Measurements from ENCODE around the gene RELB. TPM values are rescaled to one million over a fixed set of nuclear protein-coding genes. Genes with fewer than 3 reads are reported as not detected.

Gene RELB
- total and polyA plus RNA-seq, 2 donors (not counting 3 experiments of a cell fraction or from before 2014, with no cell fraction given): 13.2 to 14.4 TPM

GRCh38 chr19:45050036-45050435, 48.8 kb downstream of the RELB start:
- no peak overlapping the region for H2AFZ ChIP-seq (ENCODE audit: low read depth, low read length)
- DNase-seq (ENCODE audit: low read depth, low spot score) (no peak), FAIRE-seq (no peak)
- H3K4me3 ChIP-seq (replicated peaks in 1 of 3; ENCODE audit: insufficient read depth in 1 of 3, low read depth in 1 of 3, low read length in 3 of 3): no peak overlapping the region
- TF ChIP-seq FOS (IDR thresholded peaks at IDR 0.05; ENCODE audit: borderline replicate concordance, insufficient read depth, low read length) (no peak), CTCF (IDR thresholded peaks at IDR 0.05; ENCODE audit: extremely low read depth in 1 of 2, insufficient read depth in 1 of 2, low read depth in 1 of 2, low read length in 2 of 2) (no peak), POLR2AphosphoS5 (IDR thresholded peaks at IDR 0.05; ENCODE audit: insufficient read depth, low read depth, low read length) (no peak), JUN (IDR thresholded peaks at IDR 0.05; ENCODE audit: borderline replicate concordance, insufficient read depth, insufficient read length, low read depth) (no peak), EZH2 (IDR thresholded peaks at IDR 0.05; ENCODE audit: borderline replicate concordance, low read depth, low read length, severe bottlenecking) (no peak), MAX (IDR thresholded peaks at IDR 0.05; ENCODE audit: insufficient read depth, insufficient read length) (no peak), POLR2A (IDR thresholded peaks at IDR 0.05; ENCODE audit: low read depth, low read length) (no peak), GATA2 (IDR thresholded peaks at IDR 0.05; ENCODE audit: insufficient read depth, insufficient read length, low read depth, low read length) (no peak), MYC (IDR thresholded peaks at IDR 0.05; ENCODE audit: low read depth, low read length) (no peak)
- CTCF ChIA-PET: interaction anchor here (1.5 to 1.6 kb wide), 2 partner anchors 10 kb away, joined by 9 to 11 read pairs; no protein-coding TSS in a partner anchor
- no peak overlapping the region for H3K9ac ChIP-seq (replicated peaks; ENCODE audit: extremely low read depth, insufficient read depth, low read length)
- H3K9me1 ChIP-seq (replicated peaks; ENCODE audit: control insufficient read depth, extremely low read depth, insufficient read depth, low read length): no peaks in the 10 kb centered on the region
- dilution Hi-C loops (cut with MboI; ENCODE audit: extremely low pct_ligation_motif_present, low sequenced_read_pairs): no loop called here
- no peak overlapping the region for H3K4me2 ChIP-seq (ENCODE audit: insufficient read depth, low read length)
- POLR2A ChIA-PET: no interaction called here
- BruUV-seq (replicated peaks): no TSS peak
- H3K79me2 ChIP-seq (ENCODE audit: control insufficient read depth, insufficient read depth, low read length): peaks cover 49% of the 10 kb centered on the region
- no peaks in the 10 kb centered on the region for H3K27me3 ChIP-seq (ENCODE audit: control insufficient read depth in 2 of 2, insufficient read depth in 2 of 2, low read length in 2 of 2)
- H3K27ac ChIP-seq (ENCODE audit: insufficient read depth, low read depth, low read length): no peak overlapping the region
- no peaks in the 10 kb centered on the region for H3K4me1 ChIP-seq (ENCODE audit: control insufficient read depth, extremely low read depth, insufficient read depth, low read length)
- H4K20me1 ChIP-seq (replicated peaks; ENCODE audit: control insufficient read depth, extremely low read depth, insufficient read depth, low read length): no peaks in the 10 kb centered on the region
- intact Hi-C loops (cut with micrococcal nuclease): no loop called here
- peaks cover 6 to 18% of the 10 kb centered on the region in 2 experiments for H3K36me3 ChIP-seq (ENCODE audit: control insufficient read depth in 2 of 2, extremely low read depth in 1 of 2, insufficient read depth in 2 of 2, low read length in 2 of 2)
- H3K9me3 ChIP-seq (replicated peaks; ENCODE audit: control insufficient read depth, insufficient read depth, low read length): no peaks in the 10 kb centered on the region
